ENCODE measurements around the gene CELF4. TPM values are rescaled to one million over a fixed set of nuclear protein-coding genes. Genes with fewer than 3 reads are reported as not detected.

Gene CELF4
- total RNA-seq, 1 donor from 2014 or later: 0.51 TPM

DNA sequence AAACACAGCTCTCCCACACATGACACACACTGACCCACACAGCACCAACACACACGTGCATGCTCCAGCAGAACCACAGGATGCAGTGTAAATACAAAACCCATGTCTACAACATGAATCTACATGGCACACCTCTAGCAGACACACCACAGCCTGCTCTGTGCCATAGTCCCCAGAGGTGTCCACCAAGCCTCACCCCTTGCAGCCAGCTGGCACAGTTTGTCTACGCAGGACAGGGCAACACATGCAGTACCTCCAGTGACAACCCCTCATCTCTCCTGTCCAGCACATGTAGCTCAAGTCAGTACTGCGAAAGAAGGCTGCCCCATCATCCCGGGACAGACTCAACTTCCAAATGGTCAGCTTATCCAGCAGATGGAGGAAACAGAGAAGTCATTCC, 18.9 kb downstream of the CELF4 start:
- no peak for DNase-seq

- DNase-seq: no peak
Observed at GRCh38 chr18:37546272-37546537, 19.4 kb downstream of the CELF4 start.

DNA sequence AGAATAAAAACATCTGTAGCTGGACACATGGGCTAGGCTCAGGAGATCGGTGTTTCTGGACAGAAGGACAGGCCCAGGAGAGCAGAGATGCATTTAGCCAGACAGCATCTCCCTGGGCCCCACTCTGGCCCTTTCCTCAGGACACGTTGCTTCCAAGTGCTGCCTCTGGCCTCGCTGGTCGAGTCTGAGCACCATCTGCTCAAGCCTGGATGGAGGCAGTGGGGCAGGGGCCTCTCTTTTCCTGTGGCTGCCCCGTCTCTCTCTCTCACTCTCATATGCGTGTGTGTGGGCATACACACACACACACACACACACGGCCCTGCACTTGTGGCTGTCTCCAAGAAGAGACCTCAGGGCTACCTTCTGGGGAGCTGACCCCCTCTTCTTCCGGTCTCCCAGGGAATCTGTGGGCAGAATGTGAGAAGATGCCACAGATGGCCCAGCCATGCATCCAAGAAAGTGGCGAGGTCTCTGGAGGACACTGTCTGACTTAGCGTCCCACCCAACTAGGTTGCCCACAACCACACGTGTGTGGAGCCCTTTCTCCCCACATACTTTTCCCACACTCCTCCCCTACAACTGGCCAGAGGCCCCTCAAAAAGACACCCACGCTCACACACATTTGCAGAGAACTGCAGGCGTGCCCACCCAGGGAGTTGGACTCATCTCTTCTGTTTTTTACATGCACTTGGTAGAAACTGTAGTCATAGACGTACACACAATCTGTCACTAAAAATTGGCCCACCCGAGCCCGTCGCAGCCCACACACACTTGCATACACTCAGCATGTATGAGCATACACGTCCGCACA, 19.9 kb downstream of the CELF4 start:
- DNase-seq: no peak

DNA sequence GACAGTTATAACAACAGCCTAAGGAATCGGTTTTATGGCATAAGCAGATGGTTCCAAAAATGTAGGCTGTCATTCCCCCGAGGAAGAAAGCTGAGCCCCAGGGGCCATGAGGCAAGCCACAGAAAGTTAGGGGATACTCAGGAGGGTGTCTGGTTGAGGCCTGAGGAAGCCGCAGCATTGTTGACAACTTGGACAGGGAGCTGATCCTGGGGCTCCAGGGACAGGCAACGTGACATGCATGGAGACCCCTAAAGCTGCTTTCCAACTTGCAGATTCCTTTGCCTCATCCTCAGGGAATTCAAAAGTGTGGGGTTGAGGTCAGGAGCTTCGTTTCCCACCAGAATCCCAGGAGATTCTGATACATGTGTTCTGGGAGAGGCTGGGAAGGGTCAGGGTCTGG, 20.9 kb downstream of the CELF4 start:
- no peak for DNase-seq

DNA sequence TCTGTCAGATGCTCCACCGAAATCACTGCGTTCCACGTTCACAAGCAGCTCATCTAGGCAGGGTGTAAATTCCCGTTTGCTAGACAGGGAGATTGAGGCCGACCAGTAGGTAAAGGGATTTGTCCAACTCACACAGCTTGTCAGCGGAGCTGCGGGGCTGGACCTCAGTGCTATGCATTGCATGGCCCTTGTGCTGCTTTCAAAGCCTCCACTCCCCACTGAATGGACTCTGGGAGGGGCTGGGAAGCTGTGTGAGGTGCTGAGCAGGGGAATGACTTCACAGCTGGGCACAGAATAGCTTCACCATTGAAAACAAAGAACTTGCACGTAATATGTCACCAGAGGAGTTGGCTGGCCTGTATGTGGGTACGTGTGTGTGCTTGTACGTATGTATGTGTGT, 21.4 kb downstream of the CELF4 start:
- no peak for DNase-seq

DNA sequence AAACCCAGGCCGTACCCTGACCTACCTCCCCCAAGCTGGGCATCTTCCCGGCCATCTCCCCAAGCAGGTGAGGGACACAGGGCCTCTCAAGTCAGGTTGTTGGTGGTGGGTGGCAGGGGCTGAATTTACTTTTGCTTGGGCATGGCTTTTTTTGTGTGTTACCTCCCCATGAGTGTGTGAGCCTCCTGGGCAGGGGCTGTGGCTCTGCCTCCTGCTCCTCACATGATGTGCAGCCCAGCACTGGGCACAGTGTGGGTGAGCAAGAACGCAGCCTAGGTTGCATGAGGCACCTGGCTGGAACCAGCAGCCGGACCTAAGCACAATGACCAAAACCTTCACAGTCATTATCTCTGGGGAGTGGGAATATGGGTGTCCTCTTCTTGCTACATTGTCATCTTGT, 22.3 kb downstream of the CELF4 start:
- DNase-seq: no peak

GRCh38 chr18:37541517-37541916, 24.1 kb downstream of the CELF4 start:
- DNase-seq: no peak

DNA sequence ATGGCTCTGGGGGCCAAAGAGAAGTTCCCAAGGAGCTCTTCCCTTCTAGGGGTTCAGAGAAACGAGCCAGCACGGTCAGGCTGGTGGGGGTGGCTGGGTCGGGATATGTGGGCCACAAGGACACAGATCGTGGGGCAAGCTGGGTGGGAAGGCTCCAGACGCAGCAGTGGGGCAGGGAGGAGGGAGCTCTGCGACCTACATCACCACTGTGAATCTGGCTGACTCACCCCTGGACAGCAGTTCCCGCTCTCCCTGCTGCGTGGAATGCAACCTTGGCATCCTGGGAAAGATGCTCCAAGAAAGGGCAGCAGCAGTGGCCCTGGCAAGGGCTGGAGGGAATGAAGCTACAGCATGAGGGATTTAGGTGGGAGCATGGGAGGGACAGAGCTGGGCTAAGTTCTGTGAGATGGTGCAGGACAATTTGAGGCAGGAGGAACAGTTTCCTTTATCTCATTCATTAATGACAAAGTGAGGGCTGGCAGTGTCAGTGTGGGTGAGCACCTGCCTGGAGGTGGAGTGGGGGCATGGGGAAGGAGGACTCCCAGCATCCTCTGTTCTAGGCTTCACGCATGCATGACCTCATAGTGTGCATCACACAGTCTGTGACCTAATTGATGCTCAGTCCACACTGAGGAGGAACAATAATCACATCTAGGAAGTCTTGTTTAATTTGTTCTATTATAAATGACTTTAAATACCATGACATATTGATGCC, 25.0 kb downstream of the CELF4 start:
- DNase-seq: no peak

DNA sequence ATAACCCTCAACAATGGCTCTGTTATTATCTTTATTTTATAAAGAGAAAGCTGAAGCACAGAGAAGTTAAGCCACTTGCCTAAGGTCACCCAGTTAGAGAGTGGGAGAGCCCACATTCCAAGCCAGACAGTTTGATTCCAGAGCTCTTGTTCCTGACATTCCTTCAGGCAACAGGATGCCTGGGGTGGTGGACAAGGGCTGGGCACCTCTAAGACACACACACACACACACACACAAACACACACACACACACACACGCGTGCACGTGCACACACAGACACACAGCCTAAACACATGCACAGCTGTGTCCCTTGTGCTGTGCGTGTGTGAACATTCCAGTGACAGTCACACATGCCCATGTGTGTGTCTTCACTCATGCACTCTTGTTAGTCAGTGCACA, 26.4 kb downstream of the CELF4 start:
- no peak for DNase-seq

DNA sequence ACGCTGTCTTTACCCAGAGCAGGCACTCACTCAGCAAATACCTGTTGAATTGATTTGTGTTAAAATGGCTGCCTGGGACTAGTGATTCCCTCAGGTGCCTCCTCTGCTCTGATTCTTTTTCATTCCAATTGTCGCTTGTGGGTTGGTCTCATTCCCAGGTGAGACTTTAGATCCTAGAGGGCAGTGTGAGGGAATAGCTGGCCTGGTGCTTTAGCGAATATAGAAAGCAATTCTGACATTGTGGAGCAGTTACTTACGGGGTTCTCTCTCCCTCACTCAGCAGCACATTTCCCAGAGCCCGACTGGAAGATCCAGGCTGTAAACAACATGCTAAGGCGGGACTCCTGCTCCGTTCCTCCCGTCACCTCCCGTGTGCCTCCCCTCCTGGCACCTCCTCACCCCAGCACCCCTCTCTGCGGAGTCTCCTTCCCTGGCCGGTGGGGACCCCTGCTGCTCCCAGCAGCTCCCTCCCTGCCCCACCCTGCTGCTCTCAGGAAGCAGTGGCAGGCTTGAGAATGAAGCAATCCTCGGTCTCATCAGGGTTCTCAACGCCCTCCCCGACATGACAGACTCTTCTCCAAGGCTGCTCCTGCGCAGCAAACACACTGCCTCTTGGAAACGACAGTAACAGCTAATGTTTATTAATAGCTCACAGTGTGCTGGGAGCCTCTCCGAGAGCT, 26.9 kb downstream of the CELF4 start:
- DNase-seq: no peak

DNA sequence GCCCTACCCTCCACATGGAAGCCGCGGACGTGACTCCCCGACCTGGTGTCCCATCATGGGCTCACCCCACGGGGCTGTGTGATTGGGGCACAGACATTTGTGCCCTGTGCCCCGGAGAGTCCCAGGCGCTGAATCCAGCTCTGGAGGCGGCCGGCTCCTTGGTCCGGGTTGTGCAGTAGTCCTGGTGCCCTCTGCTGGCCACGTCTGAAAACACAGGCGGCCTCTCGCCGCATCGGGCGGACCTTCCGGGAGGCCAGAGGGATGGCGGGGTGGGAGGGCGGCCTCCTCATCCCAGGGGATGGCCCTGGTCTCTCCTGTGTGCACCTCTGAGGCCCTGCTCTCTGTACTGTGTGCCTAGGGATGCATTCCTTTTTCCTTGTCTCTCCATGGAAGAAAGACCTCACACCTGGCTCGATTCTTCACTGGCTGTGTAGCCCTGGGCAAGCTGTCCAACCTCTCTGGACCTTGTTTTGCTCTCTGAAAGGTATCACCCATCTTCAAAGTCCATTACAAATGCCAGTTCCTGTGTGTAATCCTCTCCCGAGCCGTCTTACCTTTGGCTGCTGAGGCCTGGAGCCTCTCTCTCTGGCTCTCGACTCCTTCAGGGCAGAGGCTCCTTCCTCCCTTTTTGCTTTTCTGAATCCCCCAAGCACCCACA, 27.6 kb downstream of the CELF4 start:
- peak; percentile 82 for DNase-seq

GRCh38 chr18:37536656-37537055, 28.9 kb downstream of the CELF4 start:
- DNase-seq: no peak

- DNase-seq: peak; percentile 29
Observed at GRCh38 chr18:37535968-37536367, 29.6 kb downstream of the CELF4 start.

DNA sequence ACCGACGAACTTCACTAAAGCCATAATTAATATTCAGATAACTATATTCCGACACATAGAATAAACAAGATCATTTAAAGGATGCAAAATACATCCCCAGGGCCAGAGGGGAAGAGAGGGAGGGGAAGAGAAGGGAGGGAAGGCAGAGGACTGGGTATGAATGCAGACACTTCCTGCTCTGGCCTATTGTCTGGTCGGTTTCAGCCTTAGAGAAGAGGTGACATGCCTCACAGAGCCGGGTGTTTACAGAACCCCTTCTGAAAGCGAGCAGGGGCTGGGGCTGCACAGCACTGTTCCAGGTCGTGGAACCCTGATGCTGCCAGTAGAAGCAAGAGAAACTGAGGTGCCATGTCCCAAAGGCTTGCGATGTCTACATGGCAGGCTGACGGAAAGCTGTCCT, 31.0 kb downstream of the CELF4 start:
- DNase-seq: no peak

- no peak for DNase-seq
Observed at GRCh38 chr18:37533647-37534584, 31.7 kb downstream of the CELF4 start.

- DNase-seq: no peak
Observed at GRCh38 chr18:37532917-37533316, 32.7 kb downstream of the CELF4 start.

GRCh38 chr18:37529863-37530262, 35.7 kb downstream of the CELF4 start:
- no peak for DNase-seq

- no peak for DNase-seq
Observed at GRCh38 chr18:37529296-37529695, 36.3 kb downstream of the CELF4 start.

DNA sequence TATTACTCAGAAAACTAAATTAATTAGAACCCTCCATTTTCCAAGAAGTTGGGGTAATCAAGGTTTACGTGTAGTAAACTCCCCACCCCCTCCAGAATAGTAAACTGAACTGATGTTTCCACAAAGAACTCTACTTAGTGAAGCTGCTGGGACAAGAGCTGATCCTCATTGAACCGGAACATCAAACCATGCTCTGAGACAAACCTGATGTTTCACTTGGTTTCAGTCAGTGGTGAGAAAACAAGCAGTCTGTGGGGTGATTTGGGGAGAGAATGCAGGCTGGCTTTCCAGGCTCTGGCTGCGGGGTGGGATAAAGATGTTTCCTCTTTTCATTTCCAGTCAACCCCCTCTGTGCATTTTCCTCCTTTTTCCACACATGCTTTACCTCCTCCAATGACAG, 38.2 kb downstream of the CELF4 start:
- no peak for DNase-seq

DNA sequence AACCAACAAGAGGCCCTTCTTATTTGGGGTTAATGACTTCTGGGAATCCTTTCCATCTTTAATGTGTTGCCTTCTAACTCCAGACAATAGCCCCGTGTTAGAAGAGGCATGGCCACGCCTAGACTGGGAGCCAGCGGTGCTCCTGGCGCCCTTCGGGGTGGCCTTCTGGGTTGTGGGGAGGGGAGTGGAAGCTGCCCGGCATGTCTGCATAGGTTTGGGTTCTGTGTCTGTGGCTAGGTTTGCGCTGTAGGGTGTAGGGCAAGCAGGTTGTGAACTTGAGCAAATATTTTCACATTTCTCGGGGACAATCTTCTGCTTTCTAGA, 40.4 kb downstream of the CELF4 start:
- DNase-seq: no peak

DNA sequence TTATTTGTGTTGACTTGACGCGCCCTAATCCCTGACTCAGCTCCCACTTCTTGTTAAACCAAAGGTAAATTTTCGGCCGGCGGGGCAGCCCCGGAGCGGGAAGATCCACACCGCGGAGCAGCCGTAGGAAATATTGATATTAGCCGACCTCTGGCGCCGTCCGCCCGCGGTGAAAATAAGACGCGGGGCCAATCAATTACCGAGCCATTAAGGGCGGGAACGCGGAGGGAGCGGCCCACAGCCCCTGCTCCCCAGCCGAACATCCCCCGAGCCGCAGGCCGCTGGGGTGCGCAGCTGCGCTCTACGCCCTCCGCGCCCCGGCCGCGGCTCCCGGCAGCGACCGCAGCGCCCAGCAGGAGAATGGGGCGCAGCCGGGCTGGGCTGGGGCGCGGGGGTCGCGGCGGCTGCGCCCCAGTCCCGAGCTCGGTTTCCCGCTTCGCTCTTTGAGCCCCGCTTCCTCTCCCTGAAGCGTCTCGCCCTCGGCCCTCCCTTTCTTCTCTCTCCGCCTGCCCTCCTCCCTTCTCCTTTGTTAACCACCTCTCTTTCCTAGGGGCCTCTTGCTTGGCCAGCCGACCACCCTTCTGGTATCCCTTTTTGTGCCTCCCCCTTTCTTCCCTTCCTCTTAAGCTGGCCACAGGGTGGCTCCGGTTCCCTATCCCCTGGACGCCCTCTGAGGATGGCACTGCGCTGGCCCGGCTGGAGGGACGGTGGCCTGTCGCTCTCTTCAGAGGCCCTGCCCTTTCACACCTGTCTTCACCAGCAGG, 40.9 kb downstream of the CELF4 start:
- DNase-seq: peak; percentile 17
